IPS-18c (cell line): ENCODE data around the gene SPDYC.

Experiments
- H3K4me3 ChIP-seq: 2 replicates; pipeline ENCODE4 v1.7.0; 2013; ENCODE audit warnings: low read depth, mild to moderate bottlenecking, low read length, moderate library complexity; ENCODE audit not compliant: insufficient read depth
- H3K9me3 ChIP-seq: one replicate; pipeline ENCODE4 v1.6.1; 2013; ENCODE audit warnings: mild to moderate bottlenecking, low read length, moderate library complexity; ENCODE audit not compliant: control insufficient read depth, insufficient read depth

SPDYC gene, protein sequence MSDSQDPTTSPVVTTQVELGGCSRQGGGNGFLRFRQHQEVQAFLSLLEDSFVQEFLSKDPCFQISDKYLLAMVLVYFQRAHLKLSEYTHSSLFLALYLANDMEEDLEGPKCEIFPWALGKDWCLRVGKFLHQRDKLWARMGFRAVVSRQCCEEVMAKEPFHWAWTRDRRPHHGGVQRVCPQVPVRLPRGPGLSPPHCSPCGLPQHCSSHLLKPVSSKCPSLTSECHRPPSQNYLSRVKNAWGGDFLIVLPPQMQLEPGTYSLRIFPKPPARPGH

DNA sequence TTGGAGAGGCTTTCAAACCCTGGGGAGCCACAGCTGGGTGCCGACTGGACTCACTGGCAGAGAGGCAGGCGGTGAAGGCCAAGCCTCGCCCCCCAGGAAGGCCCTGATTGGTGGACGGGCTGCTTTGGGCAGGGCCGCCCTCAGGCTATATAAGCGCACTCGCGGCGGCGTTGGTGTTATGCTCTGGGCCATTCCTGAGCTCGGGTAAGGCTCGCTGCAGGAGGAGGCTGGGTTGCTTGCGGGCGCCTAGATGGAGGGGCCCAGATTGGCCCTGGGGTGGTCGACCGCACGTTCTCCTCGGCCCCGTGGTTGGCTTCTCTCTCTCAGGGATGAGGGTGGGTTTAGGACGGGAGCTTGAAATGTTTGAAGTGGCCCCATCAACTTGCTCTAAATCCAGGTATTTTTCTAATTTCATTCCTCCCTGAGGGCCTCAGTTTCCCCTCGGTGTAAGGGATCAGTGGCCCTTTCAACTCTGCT lies at the start of gene SPDYC:
Gene SPDYC (plus strand): TSS at position 176 of the 477 bp plus-strand sequence. CDS start 1,125 bp downstream, outside the sequence.
- H3K9me3 ChIP-seq = peaks cover 2% of the 10 kb centered on the region
- H3K4me3 ChIP-seq = no peak within 1 kb of the TSS

DNA sequence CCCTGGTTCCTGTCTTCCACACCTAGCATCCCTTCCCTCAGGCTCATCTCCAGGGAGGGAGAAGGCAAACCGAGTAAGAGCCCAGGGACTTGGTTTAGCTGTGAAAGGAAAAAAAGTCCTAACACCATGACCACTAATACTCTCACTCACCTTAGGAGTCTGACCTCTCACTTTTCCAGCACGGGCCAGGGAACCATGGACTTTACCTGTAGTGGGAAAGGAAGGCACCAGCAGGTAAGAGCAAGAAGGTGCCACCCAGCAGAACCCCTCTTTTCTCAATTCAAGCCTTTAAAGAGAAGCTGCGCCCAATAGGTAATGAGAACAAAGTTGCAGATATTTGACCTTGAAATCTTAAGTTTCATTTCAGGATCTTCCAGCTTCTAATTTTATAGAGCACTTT lies 49.2 kb upstream of the SPDYC start:
- H3K4me3 ChIP-seq = peak overlapping the region; percentile 90
- H3K9me3 ChIP-seq = no peaks in the 10 kb centered on the region

DNA sequence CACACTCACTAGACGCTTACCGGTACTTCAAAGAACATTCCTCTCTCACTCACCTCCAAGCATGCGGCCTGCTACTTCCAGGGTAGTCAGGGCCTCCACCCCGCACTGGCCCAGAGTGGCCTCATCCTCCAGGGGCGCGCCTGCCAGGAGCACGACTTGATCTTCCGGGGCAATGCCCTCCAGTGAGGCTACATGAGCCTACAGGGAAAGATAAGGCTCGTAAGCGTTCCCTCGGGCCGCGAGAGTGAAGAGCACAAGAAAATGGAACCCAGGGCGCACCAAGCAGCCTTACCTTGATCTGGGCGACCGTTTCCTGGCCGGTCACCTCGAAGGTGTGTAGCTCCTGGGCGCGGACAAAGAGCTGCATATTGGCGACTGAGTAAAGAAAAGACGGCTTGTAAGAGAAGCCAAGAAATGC lies 48.6 kb upstream of the SPDYC start:
- Histone ChIP-seq H3K4me3 (peak overlapping the region; percentile 90), H3K9me3 (no peaks in the 10 kb centered on the region)

DNA sequence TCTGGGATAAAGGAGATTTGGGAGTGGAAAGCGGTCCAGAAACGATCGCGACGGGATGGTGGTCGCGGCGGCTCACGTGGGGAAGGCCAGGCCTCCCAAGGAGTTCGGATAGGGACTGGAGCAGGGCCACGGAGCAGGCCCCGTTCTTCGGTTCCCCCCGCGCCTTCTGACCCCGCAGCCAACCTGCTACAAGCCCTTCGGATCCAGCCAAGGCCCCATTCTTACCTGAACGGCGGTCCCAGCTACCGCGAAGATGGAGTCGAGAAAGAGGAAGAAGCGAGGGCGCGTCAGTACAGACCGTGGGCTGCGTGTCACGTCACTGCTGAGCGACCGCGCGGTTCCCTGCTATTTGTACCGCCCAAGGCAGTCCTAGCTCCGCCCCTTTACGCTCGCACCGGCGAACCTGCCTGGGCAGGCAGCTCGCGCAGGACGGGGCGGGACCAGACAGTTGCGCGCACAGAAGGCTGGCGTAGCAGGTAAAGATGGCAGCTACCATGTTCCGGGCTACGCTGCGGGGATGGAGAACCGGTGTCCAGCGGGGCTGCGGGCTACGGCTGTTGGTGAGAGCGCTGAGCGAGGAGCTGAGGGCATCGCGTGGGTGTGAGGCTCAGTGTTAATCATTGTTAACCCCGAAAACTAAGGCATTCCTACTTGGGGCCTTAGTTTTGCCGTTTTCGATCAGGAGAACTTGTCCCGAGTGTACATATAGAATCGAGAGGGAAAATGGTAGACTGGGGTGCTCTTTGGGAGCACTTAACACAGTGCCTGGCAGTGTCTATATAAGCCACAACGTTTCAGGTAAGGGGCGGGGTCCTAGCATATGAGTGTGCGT lies 48.0 kb upstream of the SPDYC start, which contains the start of the genes FAU and MRPL49:
Gene FAU (minus strand): TSS at position 270 of the 832 bp plus-strand sequence. CDS start 321 bp downstream, outside the sequence.
Gene MRPL49 (plus strand): TSS at position 457 of the 832 bp plus-strand sequence. CDS start 26 bp downstream, at position 483.
- H3K9me3 ChIP-seq = no peaks in the 10 kb centered on the region
- H3K4me3 ChIP-seq = peak within 1 kb of the TSS; percentile 90

DNA sequence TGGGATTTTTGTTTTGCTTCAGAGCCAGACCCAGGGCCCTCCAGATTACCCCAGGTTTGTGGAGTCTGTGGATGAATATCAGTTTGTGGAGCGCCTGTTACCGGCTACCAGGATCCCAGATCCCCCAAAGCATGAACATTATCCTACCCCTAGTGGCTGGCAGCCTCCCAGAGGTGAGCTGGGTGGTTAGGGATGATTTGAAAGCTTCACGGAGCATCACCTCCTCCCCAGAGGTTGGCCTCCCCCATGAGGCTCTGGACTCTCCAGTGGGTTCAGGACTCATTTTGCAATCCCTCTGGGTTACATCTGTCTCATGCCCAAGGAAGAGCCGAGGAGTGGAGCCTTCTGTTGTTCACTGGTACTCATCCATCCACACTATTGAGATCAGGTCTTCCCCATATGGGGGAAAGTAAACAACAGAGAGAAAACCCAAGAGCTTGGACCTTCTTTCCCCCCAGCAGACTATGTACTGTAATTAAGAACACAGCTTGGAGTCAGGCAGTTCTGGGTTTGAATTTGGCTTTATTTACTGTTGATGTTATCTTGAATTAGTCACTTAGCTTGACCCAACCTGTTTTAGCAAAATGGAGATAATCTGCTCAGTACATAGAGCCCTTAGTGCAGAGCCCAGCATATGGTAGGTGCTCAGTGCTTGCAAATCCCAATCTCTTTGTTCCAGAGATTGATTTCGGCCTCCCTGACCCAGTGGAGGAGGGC lies 45.4 kb upstream of the SPDYC start:
- no peaks in the 10 kb centered on the region for H3K9me3 ChIP-seq

DNA sequence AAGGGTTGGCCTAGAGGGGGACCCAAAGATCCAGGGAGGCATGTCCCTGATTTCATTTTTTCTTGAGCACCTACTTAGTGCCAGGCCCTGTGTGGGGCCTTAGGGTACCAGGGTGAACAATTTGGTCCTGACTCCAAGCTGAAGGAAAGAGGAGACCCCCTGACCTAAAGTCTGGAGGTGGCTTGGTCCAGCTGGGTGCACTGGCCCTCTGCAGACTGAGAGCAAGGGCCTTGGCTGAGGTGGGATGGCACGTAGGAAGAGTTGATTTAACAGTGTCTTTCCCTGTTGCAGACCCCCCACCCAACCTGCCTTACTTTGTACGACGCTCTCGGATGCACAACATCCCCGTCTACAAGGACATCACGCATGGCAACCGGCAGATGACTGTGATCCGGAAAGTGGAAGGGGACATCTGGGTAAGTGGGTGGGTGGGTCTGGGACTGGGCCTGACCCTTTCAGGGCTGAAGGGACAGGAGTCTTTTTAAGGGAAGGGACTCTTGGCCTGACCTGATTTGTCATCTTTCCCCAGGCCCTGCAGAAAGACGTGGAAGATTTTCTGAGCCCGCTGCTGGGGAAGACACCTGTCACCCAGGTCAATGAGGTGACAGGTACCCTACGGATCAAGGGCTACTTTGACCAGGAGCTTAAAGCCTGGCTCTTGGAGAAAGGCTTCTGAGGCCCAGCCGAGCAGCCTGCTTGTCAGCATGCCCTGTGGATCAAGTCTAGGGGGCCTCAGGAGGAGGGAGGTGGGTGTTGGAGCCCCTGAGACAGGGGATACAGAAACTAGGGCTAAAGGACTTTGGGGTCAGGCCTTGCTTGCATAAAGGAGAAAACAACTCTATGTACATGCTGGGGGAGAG lies 44.6 kb upstream of the SPDYC start:
- Histone ChIP-seq H3K4me3 (no peak overlapping the region), H3K9me3 (no peaks in the 10 kb centered on the region)

More for the DNA sequence above, 45.4 kb upstream of the SPDYC start:
- H3K4me3 ChIP-seq = no peak overlapping the region

DNA sequence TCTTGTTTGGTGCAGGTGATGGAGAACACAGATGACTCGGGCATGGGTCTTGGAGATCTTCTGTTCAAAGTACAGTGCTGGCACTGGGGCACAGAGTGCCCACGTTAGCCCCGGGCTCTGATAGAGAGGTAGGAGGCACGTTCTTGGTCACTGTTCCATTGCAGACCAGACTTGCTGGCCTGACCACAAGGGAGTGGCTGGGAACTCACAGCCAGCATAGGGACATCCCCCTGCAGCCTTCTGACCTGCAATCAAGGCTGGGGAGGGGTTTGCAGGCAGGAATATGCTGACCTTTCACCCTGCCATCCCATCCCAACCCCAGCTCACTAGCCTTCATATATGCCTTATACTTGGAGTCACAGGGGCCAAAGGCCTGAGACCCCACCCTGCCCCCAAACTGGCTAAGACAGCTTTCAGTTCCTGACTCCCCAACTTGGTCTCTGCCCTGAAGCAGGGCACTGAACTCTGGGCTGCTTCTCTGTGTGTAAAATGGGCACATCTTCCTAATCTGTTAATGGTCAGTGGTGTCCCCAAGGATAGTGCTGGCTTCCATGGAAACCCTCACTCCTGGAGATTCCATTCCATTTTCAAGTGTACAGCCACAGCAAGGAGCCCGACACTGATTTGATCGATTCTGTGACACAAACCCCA lies 43.3 kb upstream of the SPDYC start:
- Histone ChIP-seq H3K9me3 (peaks cover 2% of the 10 kb centered on the region), H3K4me3 (no peak overlapping the region)

DNA sequence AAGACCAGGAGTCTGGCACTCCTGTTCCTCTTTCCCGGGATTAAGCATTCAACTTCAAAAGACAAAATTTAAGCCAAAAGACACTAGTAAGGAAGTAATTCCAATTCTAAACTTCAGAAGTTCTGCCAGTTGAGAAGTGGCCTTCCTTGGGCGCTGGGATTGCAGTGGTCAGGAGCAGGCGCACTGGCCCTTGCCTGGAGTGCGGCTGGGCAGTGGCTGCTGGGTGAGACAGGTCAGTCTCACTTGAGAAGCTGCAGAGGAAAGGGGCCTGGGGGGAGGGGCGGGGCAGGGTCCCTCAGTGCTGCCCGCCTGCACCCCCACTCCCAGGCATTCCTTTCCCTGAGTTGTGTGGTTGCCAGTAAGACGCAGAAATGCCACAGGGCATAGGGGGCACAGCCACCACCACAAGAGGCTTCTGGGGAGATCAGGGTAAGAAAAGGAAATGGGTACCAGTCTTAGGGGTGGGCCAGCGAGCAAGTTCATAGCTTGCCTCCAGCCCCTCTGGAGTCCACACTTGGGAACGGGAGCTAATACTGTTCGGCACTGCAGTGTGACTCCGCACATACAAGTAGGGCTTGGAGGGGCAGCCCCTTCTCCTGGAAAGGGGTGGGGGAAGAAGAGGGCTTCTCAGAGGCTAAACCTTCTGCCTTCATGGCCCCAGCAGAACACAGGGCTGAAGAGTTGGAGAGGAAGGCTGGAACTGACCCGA lies 42.4 kb upstream of the SPDYC start:
- Histone ChIP-seq H3K4me3 (no peak overlapping the region), H3K9me3 (peaks cover 2% of the 10 kb centered on the region)

DNA sequence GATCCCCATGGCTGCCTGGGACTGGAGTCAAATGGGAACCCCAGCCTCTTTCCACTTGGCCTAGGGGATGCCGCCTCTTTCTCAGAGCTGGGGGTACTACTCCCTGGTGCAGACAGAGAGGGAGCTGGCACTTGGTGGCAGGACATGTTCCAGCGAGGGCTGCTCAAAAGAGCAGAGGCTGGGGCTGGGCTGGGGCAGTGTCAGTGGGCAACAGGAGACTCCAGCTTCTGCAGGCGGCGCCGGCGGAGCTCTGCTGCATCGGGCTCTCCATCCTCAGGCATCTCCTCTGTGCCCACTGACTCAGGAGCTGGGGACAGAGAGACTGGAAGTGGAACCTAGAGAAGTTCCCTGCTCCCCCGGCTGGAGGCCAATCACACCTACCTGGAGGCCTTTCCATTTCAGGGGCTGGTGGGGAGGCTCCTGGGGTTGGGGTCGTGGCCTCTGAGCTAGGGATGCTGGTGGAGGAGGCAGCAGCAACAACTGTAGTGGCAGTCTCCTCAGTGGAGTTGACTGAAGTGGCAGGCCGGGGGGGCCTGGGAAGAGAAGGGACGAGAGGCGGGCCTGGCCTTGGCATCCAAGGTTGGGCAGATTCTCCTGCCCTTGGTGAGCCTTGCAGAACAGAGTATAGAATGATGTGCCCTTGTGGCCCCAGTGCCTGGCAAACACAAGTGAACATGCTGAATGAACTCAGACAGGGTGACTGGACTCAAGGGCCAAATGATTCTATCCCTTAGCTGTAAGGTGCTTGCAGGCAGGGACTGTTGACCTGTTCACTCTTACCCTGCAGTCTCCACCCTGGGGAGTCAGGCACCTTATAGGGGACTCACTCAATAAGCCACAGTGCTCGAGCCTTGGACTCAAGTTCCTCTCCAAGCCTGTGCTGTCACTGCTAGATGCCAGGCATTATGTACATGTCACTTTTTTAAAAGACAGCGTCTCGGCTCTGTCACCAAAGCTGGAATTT lies 41.6 kb upstream of the SPDYC start:
- Histone ChIP-seq H3K9me3 (peaks cover 2% of the 10 kb centered on the region), H3K4me3 (no peak overlapping the region)

DNA sequence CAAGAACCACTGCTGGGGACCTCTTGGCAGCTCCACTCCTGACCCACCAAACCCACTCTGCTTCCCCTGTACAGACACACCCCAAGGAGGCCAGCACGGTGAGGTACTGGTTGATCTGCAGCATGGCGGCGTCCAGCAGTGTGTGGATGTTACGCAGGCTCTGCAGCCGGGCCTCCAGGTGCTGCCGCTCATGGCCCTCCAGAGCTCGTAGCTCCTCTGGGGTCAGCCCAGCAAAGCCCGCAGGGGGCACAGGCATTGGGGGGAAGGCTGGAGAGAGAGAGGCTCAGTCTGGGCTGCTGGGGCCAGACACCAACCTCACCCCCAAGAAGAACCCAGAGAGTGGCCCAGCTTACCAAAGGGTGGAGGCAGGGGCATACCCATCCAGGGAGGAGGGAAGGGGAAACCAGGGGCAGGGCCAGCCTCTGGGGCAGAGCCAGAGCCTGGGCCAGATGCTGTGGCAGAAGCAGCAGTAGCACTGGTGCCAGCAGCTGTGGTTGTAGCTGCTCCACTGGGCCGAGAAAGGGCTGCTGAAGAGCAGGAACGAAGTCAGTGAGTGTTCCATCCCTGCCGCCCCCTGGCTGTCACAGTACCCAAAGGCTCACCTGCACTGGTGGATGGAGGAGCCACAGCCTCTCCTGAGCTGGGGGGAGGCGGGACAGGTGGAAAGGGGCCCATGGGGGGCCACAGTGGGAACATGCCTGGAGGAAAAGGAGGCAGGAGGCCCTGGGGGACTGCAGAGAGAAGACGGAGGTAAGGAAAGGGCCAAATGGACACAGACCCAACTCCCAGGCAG lies 40.2 kb upstream of the SPDYC start:
- Histone ChIP-seq H3K4me3 (no peak overlapping the region), H3K9me3 (peaks cover 2% of the 10 kb centered on the region)

DNA sequence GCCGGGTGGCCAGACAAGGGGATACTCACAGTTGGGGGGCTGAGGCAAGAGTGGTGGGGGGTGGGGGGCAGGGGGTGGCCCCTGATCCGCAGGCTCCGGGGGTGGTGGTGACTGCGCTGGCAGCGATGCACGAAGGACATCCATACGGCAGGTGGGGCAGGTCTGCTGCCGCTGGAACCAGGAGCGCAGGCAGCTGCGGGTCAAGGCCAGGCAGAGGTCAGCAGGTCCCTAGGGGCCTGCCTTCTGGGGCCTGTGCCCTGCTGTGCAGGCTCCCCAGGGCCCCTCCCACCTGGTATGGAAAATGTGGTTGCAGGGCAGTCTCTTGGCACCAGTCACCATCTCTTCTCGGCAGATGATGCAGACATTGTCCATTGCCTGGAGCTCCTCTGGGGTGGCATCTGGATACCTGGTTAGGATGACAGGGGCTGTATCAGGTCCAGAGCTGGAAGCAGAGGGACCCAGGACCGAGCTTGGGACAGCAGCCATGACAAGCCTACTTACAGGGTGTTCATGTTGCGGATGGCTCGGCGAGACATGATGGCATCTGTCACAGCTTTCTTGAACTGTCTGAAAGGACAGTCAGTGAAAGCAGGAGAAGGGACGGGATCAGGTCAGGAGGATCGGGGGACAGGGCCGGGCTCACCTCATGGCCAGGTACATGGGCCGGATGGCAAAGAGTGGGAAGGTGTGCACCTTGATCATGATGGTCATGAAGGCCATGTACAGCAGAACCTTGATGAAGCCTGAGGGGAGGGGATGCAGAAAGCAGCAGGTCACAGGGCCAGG lies 39.2 kb upstream of the SPDYC start:
- H3K9me3 ChIP-seq = peaks cover 2% of the 10 kb centered on the region
- no peak overlapping the region for H3K4me3 ChIP-seq

DNA sequence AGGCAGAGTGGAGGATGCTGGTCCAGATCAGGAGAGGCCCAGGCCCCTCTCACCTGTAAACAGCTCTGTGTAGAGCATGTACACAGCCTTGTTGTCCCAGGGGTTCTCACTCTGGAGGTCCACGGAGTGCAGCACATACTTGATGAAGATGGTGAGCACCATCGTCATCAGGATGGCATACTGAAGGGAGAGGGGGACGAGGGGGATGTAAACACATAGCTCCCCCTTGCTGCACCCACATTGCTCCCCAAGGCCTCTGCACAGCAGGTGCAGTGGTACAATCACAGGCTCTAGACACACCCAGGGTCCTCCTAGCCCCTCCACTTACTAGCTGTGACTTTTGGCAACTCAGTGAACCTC lies 38.6 kb upstream of the SPDYC start:
- Histone ChIP-seq H3K9me3 (peaks cover 2% of the 10 kb centered on the region), H3K4me3 (no peak overlapping the region)

DNA sequence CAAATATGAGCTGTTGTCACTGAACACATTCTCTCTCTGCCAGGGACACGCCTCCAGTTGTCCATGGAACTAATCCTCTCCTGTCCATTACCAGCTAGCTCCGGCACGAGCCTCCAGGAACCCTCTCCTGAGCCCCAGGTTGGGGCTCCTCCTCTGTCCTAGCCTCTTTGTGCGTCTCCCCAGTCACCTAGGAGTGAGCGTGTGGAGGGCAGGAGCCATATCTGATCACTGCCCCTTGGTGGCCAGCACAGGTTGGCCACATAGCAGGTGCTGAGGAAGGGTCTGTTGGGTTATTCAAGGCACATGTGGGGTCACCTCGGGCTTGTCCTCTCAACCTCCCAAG lies 38.2 kb upstream of the SPDYC start:
- H3K9me3 ChIP-seq = peaks cover 2% of the 10 kb centered on the region
- no peak overlapping the region for H3K4me3 ChIP-seq
